SK-N-MC (cell line): ENCODE data around the gene ZP4.
"Not testable (repeated sequence)": the region's sequence is repeated elsewhere in the genome, so short reads cannot be mapped to it uniquely, and the experiment has no call there.

Source experiments
- DNase-seq: peaks from one replicate; pipeline ENCODE4 v3.0.0-alpha.2; 2011; ENCODE audit warnings: low read depth, low spot score
- H3K27ac ChIP-seq: fragments of 200-600 bp; sonication (generic); 2 replicates; pipeline ENCODE4 v1.5.1; 2016; ENCODE audit warnings: mixed run types
- H3K36me3 ChIP-seq: fragments of 200-600 bp; sonication (generic); 2 replicates; pipeline ENCODE4 v1.6.1; 2017; ENCODE audit warnings: antibody characterized with exemption, low read length, mixed read lengths; ENCODE audit not compliant: insufficient read depth
- H3K4me3 ChIP-seq: fragments of 200-600 bp; sonication (generic); 2 replicates; pipeline ENCODE4 v1.5.1; 2016
- H3K9ac ChIP-seq: fragments of 200-600 bp; sonication (generic); 2 replicates; pipeline ENCODE4 v1.8.0; 2017; ENCODE audit warnings: mixed run types, mixed read lengths; ENCODE audit not compliant: insufficient read length
- H3K9me3 ChIP-seq: fragments of 200-600 bp; sonication (generic); 2 replicates; pipeline ENCODE4 v1.6.1; 2017; ENCODE audit warnings: low read depth, mild to moderate bottlenecking, antibody characterized with exemption, low read length, moderate library complexity, mixed read lengths
- EZH2 ChIP-seq: fragments of 200-600 bp; sonication (generic); IDR thresholded peaks from one replicate; pipeline ENCODE4 v1.6.1; 2017; ENCODE audit warnings: antibody characterized with exemption
- FOXP2 ChIP-seq: optimal IDR thresholded peaks from 2 replicates; pipeline ENCODE3; 2011; ENCODE audit warnings: mild to moderate bottlenecking, moderate library complexity; ENCODE audit not compliant: insufficient read depth; ENCODE audit errors: extremely low read length, control extremely low read depth
- POLR2AphosphoS5 ChIP-seq: IDR thresholded peaks from 2 replicates; pipeline ENCODE4 v1.6.1; 2012; ENCODE audit warnings: mild to moderate bottlenecking, low read depth, low read length, borderline replicate concordance

ZP4 gene

DNA sequence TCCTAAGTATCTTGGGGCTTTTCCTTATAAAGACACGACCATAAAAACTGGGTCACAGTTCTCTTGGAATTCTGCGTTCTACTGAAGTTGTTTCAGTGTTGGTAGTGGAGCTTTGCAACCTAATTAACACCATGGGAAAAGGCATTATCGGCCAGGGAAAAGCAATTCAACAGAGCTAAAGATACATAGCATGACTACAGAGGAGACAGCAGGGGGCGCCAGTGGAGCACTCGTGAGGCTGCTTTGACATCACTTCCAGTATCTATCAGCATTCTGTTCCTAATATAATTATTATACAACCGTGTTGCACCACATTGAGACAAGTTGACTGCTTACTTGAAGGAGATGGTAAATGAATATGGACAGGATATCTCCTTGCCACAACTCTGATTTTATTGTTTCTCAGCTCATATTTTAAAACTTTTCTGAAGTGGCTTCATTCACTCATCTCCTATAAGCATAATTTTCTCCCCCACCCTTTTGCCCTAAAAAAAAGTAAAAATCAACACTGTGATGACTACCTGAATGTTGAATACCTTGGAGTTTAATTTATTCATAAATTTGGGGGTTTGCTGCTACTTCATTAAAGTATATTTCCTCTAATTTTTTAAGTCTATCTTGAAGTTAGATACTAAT lies 39.4 kb downstream of the ZP4 start:
- H3K36me3 ChIP-seq, result no peaks in the 10 kb centered on the region
- H3K27ac ChIP-seq, result no peak overlapping the region
- H3K9me3 ChIP-seq, result no peaks in the 10 kb centered on the region
- H3K9ac ChIP-seq, result no peak overlapping the region
- H3K4me3 ChIP-seq, result no peak overlapping the region
- no peak for TF ChIP-seq FOXP2
- no peak for TF ChIP-seq EZH2
- no peak for TF ChIP-seq POLR2AphosphoS5
- peak; percentile 48 for DNase-seq

DNA sequence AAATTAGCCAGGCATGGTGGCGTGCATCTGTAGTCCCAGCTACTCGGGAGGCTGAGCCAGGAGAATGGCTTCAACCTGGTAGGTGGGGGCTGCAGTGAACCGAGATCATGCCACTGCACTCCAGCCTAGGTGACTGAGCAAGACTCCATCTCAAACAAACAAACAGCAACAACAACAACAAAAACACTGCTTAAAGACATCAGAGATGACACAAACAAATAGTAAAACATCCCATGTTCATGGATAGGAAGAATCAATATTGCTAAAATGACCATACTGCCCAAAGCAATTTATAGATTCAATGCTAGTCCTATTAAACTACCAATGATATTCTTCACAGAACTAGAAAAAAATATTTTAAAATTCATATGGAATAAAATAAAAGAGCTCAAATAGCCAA lies 47.2 kb downstream of the ZP4 start:
- not testable (repeated sequence) for H3K9ac ChIP-seq, H3K4me3 ChIP-seq, DNase-seq, H3K9me3 ChIP-seq, H3K27ac ChIP-seq, H3K36me3 ChIP-seq

DNA sequence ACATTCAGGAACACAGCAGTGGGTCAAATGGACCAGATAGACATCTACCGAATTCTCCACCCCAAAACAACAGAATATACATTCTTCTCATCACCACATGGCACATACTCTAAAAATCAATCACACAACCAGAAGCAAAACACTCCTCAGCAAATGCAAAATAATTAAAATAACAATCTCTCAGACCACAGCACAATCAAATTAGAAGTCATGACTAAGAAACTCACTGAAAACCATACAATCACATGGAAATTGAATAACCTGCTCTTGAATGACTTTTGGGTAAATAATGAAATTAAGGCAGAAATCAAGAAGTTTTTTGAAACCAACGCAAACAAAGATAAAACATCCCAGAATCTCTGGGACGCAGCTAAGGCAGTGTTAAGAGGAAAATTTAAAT lies 49.2 kb downstream of the ZP4 start:
- Histone ChIP-seq H3K9me3 (no peaks in the 10 kb centered on the region), H3K9ac (no peak overlapping the region), H3K4me3 (no peak overlapping the region), H3K36me3 (no peaks in the 10 kb centered on the region), H3K27ac (no peak overlapping the region)
- DNase-seq, result no peak
- TF ChIP-seq FOXP2 (no peak), POLR2AphosphoS5 (no peak), EZH2 (no peak)

- H3K9ac ChIP-seq, result no peak overlapping the region
- DNase-seq, result no peak
- no peak overlapping the region for H3K27ac ChIP-seq
- H3K36me3 ChIP-seq, result no peaks in the 10 kb centered on the region
- H3K9me3 ChIP-seq, result no peaks in the 10 kb centered on the region
- H3K4me3 ChIP-seq, result no peak overlapping the region
- no peak for TF ChIP-seq FOXP2
- TF ChIP-seq POLR2AphosphoS5, result no peak
- no peak for TF ChIP-seq EZH2
Observed at GRCh38 chr1:237838904-237839534, 51.7 kb downstream of the ZP4 start.

DNA sequence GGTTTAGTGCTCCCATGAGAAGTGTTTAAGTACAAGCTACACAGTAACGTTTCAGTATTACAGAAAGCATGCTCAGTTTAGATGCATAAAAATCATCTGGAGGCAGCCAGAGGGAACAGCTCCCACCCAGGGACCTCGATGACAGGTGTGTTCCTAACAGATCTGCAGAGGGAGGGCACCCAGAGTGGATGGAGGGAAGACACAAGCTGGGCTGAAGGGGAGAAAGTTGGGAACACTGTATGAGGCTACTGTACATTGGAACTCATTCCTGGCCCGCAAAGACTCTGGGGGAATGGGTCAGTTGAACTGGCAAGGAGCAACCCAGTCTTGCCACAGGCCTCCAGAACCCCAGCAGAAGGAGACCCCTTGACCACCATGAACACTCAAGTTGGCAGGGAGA lies 52.4 kb downstream of the ZP4 start:
- TF ChIP-seq EZH2, result no peak
- TF ChIP-seq FOXP2, result no peak
- no peak for DNase-seq
- no peak overlapping the region for H3K9ac ChIP-seq
- no peak overlapping the region for H3K27ac ChIP-seq
- no peaks in the 10 kb centered on the region for H3K36me3 ChIP-seq
- H3K4me3 ChIP-seq, result no peak overlapping the region
- H3K9me3 ChIP-seq, result no peaks in the 10 kb centered on the region

DNA sequence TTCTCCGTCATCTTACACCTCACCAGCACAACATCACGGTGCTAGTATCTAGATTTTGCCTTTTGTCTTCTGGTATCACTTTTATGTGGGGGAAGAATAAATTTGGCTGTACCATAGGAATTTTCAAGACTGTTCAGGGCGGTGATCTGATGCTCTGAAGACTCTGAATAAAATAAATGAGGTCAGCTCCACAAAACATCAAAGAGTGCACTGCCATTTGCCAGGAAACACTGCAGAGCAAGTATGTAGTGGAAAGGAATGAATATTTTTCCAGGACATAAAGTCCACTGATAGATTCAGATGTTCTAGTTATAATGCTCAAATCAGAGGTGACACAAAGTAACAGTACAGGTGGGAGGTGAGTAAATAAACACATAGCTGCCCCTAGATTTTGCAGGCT lies 56.3 kb downstream of the ZP4 start:
- no peaks in the 10 kb centered on the region for H3K36me3 ChIP-seq
- no peak for DNase-seq
- H3K27ac ChIP-seq, result no peak overlapping the region
- no peak overlapping the region for H3K9ac ChIP-seq
- no peak overlapping the region for H3K4me3 ChIP-seq
- H3K9me3 ChIP-seq, result no peaks in the 10 kb centered on the region
- TF ChIP-seq FOXP2 (no peak), POLR2AphosphoS5 (no peak), EZH2 (no peak)

- Histone ChIP-seq H3K27ac (no peak overlapping the region), H3K4me3 (no peak overlapping the region), H3K9me3 (no peaks in the 10 kb centered on the region), H3K9ac (no peak overlapping the region), H3K36me3 (no peaks in the 10 kb centered on the region)
- no peak for DNase-seq
- TF ChIP-seq FOXP2 (no peak), POLR2AphosphoS5 (no peak), EZH2 (no peak)
Observed at GRCh38 chr1:237834048-237834447, 56.7 kb downstream of the ZP4 start.

DNA sequence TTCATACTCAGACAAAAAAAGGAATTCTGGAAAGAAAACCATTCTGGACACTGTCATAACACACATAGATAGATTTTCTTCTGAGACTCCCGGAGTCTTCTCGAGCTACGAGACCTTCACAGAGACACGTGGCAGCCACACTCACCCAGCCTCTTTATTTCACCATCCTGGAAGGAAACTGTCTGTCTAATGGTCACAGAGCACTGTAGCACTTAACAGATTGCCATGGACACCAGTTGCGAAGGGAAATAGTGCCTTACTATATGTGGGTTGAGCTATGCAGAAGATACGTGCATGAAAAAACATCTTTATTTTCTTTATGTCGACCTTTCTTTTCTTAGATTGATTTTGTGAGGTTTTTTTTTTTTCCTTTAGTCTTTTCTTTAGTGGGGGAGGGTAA lies 57.9 kb downstream of the ZP4 start:
- H3K4me3 ChIP-seq, result no peak overlapping the region

More for the DNA sequence above, 57.9 kb downstream of the ZP4 start:
- Histone ChIP-seq H3K9ac (no peak overlapping the region), H3K36me3 (no peaks in the 10 kb centered on the region), H3K9me3 (no peaks in the 10 kb centered on the region), H3K27ac (no peak overlapping the region)
- TF ChIP-seq FOXP2 (no peak), POLR2AphosphoS5 (no peak), EZH2 (no peak)
- no peak for DNase-seq
